Spleen (tissue), 11 donors: ENCODE data around the gene MBNL1. TPM values are rescaled to one million over a fixed set of nuclear protein-coding genes. Genes with fewer than 3 reads are reported as not detected.
A peak's percentile ranks its signal among the peaks of the same experiment; 100 is the strongest.

Experiments
- DNase-seq: peaks from one replicate; pipeline ENCODE4 v3.0.0-alpha.2; 2020
- H3K27ac ChIP-seq, 8 donors: fragments of 200-600 bp; sonication (generic) in 7 of 8; 1 replicate in 4 of 8; 2 replicates in 4 of 8; pipeline versions ENCODE4 v1.5.0 to v1.8.0; 2016 to 2021; ENCODE audit warnings: inconsistent platforms in 4 of 8, mild to moderate bottlenecking in 4 of 8, moderate library complexity in 1 of 8
- H3K27me3 ChIP-seq, 7 donors: fragments of 200-600 bp; sonication (generic) in 6 of 7; replicated peaks in 1 of 7; 1 replicate in 4 of 7; 2 replicates in 3 of 7; pipeline versions ENCODE4 v1.5.0 to v1.8.0; 2016 to 2021; ENCODE audit warnings: inconsistent platforms in 3 of 7, mild to moderate bottlenecking in 1 of 7
- H3K36me3 ChIP-seq, 6 donors: fragments of 200-600 bp; sonication (generic) in 5 of 6; 1 replicate in 4 of 6; 2 replicates in 2 of 6; pipeline versions ENCODE4 v1.5.0 to v1.8.0; 2016 to 2021; ENCODE audit warnings: inconsistent platforms in 2 of 6
- H3K4me1 ChIP-seq, 6 donors: fragments of 200-600 bp; sonication (generic) in 5 of 6; 1 replicate in 3 of 6; 2 replicates in 3 of 6; pipeline versions ENCODE4 v1.5.0 to v1.8.0; 2016 to 2021; ENCODE audit warnings: inconsistent platforms in 3 of 6
- H3K4me3 ChIP-seq, 8 donors: fragments of 200-600 bp; sonication (generic) in 7 of 8; 1 replicate in 4 of 8; 2 replicates in 4 of 8; pipeline versions ENCODE4 v1.5.0 to v1.8.0; 2016 to 2021; ENCODE audit warnings: inconsistent platforms in 4 of 8, mild to moderate bottlenecking in 4 of 8, moderate library complexity in 2 of 8
- H3K9me3 ChIP-seq, 8 donors: fragments of 200-600 bp; sonication (generic) in 7 of 8; 1 replicate in 4 of 8; 2 replicates in 4 of 8; pipeline versions ENCODE4 v1.5.0 to v1.8.0; 2016 to 2021; ENCODE audit warnings: inconsistent platforms in 4 of 8
- CTCF ChIP-seq, 11 experiments: fragments of 200-600 bp in 7 of 11; fragments of 450-650 bp in 4 of 11; sonication (generic) in 4 of 11; IDR thresholded peaks in 8 of 11; conservative IDR thresholded peaks in 3 of 11; 1 replicate in 7 of 11; 2 replicates in 4 of 11; pipeline versions ENCODE4 v1.4.0 to v1.8.0; 2016 to 2021; ENCODE audit warnings: antibody characterized with exemption in 11 of 11, inconsistent platforms in 4 of 11, mild to moderate bottlenecking in 1 of 11
- POLR2A ChIP-seq, 3 donors: fragments of 450-650 bp; IDR thresholded peaks; one replicate each; pipeline ENCODE4 v1.5.1; 2017; ENCODE audit warnings: antibody characterized with exemption in 3 of 3, mild to moderate bottlenecking in 1 of 3
- POLR2AphosphoS5 ChIP-seq, 3 donors: sonication (generic); formaldehyde crosslinking; IDR thresholded peaks; one replicate each; pipeline ENCODE4 v1.5.1; 2017; ENCODE audit warnings: antibody characterized with exemption in 3 of 3
- whole genome bisulfite sequencing, 5 donors: extraction: QIAGEN DNeasy Blood & Tissue Kit in 3 of 5; methylation state at CpG; one replicate each; pipeline versions ENCODE4 v1.1.5 to v1.1.7; 2013 to 2018; 5-methylcytosine and 5-hydroxymethylcytosine counted together
- intact Hi-C: fragments of 100-400 bp; cut with DNase I; formaldehyde crosslinking; loops from one replicate; pipeline ENCODE4 v1.15.0; 2023; ENCODE audit warnings: low total_unique reads
- polyA plus RNA-seq, 3 donors: library from polyadenylated mRNA; stranded (reverse); fragments of 200-250 nt; gene quantifications; one replicate each; pipeline ENCODE4 v1.2.1, GENCODE V29; 2013
- total RNA-seq, 7 donors: library from RNA; depleted of rRNA in 3 of 7; stranded (reverse); fragments of >200 nt in 3 of 7; fragmentation: NEBNext Ultra II Directional in 4 of 7; extraction: Animal tissue kit (Norgen Biotek cat#: 25700) in 4 of 7; gene quantifications; one replicate each; pipeline versions ENCODE4 v1.1.0 to v1.2.1, GENCODE V29; 2016 to 2021
- donor health status: healthy with polysubstance abuse.
- donor health status: DM: no; HTN: no; CAD: no; lungs with moderate emphysema.
- donor health status: DM: no; HTN: no; CAD: no.
- donor health status: Bipolar disorder and iron deficiency.
- donor health status: healthy.
- donor health status: DM: no; HTN: no; CAD: no.
- donor health status: DM: yes; HTN: yes; CAD: no.

The MBNL1 gene
- total and polyA plus RNA-seq, 10 donors, result 64.7 to 491 (median 296) TPM

GRCh38 chr3:152291238-152291637, 22.5 kb downstream of the MBNL1 start:
- Histone ChIP-seq H3K27ac (peak overlapping the region in 4 of 8 donors; percentile 7 to 47 (median 23)), H3K4me1 (peaks cover 57 to 98% (median 92%) of the 10 kb centered on the region in 6 donors), H3K9me3 (no peaks in the 10 kb centered on the region), H3K27me3 (no peaks in the 10 kb centered on the region), H3K36me3 (no peaks in the 10 kb centered on the region), H3K4me3 (peak overlapping the region in 1 of 8 donors; percentile 19)
- WGBS, 5 donors, result 55 to 75% (median 60%) methylated on average over 5 of the region's 5 CpGs
- TF ChIP-seq CTCF (IDR thresholded peaks at IDR 0.05 in 8 of 11, conservative IDR thresholded peaks at IDR 0.05 in 3 of 11), result no peak
- TF ChIP-seq POLR2AphosphoS5 (IDR thresholded peaks at IDR 0.05), result no peak
- no peak for TF ChIP-seq POLR2A (IDR thresholded peaks at IDR 0.05)
- DNase-seq, result no peak
- intact Hi-C loops, result no loop called here

DNA sequence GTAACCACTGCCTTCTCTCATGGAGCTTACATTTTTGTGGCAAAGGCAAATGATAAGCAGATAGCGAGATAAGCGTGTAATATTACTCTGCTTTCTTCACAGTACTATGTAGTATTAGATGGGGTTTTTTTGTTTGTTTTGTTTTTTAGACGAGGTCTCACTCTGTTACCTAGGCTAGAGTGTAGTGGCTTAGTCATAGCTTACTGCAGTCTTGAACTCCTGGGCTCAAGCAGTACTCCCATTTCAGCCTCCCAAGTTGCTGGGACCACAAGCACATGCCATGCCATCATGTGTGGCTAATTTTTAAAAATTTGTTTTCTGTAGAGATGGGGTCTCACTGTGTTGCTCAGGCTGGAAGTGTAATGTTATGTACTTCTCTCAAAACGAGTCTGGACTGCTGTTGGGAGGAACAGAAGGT, 22.9 kb downstream of the MBNL1 start:
- peak overlapping the region in 1 of 8 donors; percentile 19 for H3K4me3 ChIP-seq
- WGBS, 5 donors, result 59 to 70% (median 64%) methylated on average over 4 of the region's 4 CpGs
- H3K27ac ChIP-seq, result peak overlapping the region in 4 of 8 donors; percentile 7 to 47 (median 23)
- no peak for DNase-seq
- no peaks in the 10 kb centered on the region for H3K36me3 ChIP-seq
- H3K9me3 ChIP-seq, result no peaks in the 10 kb centered on the region
- no peak for TF ChIP-seq CTCF (IDR thresholded peaks at IDR 0.05 in 8 of 11, conservative IDR thresholded peaks at IDR 0.05 in 3 of 11)
- TF ChIP-seq POLR2AphosphoS5 (IDR thresholded peaks at IDR 0.05), result no peak
- TF ChIP-seq POLR2A (IDR thresholded peaks at IDR 0.05), result no peak
- H3K27me3 ChIP-seq, result no peaks in the 10 kb centered on the region
- intact Hi-C loops, result no loop called here
- peaks cover 57 to 100% (median 94%) of the 10 kb centered on the region in 6 donors for H3K4me1 ChIP-seq

- TF ChIP-seq POLR2AphosphoS5 (IDR thresholded peaks at IDR 0.05) (no peak), CTCF (IDR thresholded peaks at IDR 0.05 in 8 of 11, conservative IDR thresholded peaks at IDR 0.05 in 3 of 11) (no peak), POLR2A (IDR thresholded peaks at IDR 0.05) (no peak)
- intact Hi-C loops, result no loop called here
- no peak for DNase-seq
- 64 to 80% (median 73%) methylated on average over 3 of the region's 3 CpGs for WGBS, 5 donors
- Histone ChIP-seq H3K4me1 (peaks cover 58 to 100% (median 94%) of the 10 kb centered on the region in 6 donors), H3K4me3 (no peak overlapping the region), H3K27me3 (no peaks in the 10 kb centered on the region), H3K27ac (peak overlapping the region in 3 of 8 donors; percentile 14 to 47 (median 26)), H3K36me3 (no peaks in the 10 kb centered on the region), H3K9me3 (no peaks in the 10 kb centered on the region)
These were observed 23.6 kb downstream of the MBNL1 start for GRCh38 chr3:152292366-152292765.

GRCh38 chr3:152293347-152294006, 24.7 kb downstream of the MBNL1 start:
- WGBS, 5 donors, result 15 to 33% (median 20%) methylated on average over 1 of the region's 1 CpG
- TF ChIP-seq POLR2AphosphoS5 (IDR thresholded peaks at IDR 0.05), result no peak
- TF ChIP-seq POLR2A (IDR thresholded peaks at IDR 0.05), result no peak
- TF ChIP-seq CTCF (IDR thresholded peaks at IDR 0.05 in 8 of 11, conservative IDR thresholded peaks at IDR 0.05 in 3 of 11), result no peak
- Histone ChIP-seq H3K4me1 (peaks cover 57 to 100% (median 94%) of the 10 kb centered on the region in 6 donors), H3K4me3 (peak overlapping the region in 1 of 8 donors; percentile 13), H3K27me3 (no peaks in the 10 kb centered on the region), H3K27ac (peak overlapping the region in 3 of 8 donors; percentile 14 to 53 (median 26)), H3K9me3 (no peaks in the 10 kb centered on the region), H3K36me3 (no peaks in the 10 kb centered on the region)
- intact Hi-C loops, result no loop called here
- DNase-seq, result no peak
